CD8-positive, alpha-beta memory T cell (primary cell): ENCODE measurements around the gene PDLIM5. TPM values are rescaled to one million over a fixed set of nuclear protein-coding genes. Genes with fewer than 3 reads are reported as not detected.
A peak's percentile ranks its signal among the peaks of the same experiment; 100 is the strongest.

Experiments
- CTCF ChIA-PET: fragments of 350-600 bp; sonication (Branson Sonifier 250); formaldehyde crosslinking; loops from one replicate; lab custom pipeline; 2021; ENCODE audit warnings: antibody characterized with exemption; lab: Charles Lee
- POLR2A ChIA-PET: fragments of 350-600 bp; sonication (Branson Sonifier 250); formaldehyde crosslinking; loops from one replicate; lab custom pipeline; 2021; ENCODE audit warnings: antibody characterized with exemption; lab: Charles Lee
- DNase-seq, 5 donors: peaks; one replicate each; pipeline versions ENCODE4 v3.0.0 to v3.0.0-alpha.2; 2020 to 2022; ENCODE audit warnings: mixed read lengths in 1 of 5
- H3K27ac ChIP-seq: one replicate; pipeline ENCODE4 v1.7.0; 2013; ENCODE audit warnings: low read depth, mild to moderate bottlenecking, low read length, moderate library complexity
- H3K27me3 ChIP-seq: 2 replicates; pipeline ENCODE4 v1.7.0; 2013; ENCODE audit warnings: low read length, mild to moderate bottlenecking; ENCODE audit not compliant: insufficient read depth, poor library complexity, severe bottlenecking
- H3K36me3 ChIP-seq: 2 replicates; pipeline ENCODE4 v1.7.0; 2013; ENCODE audit warnings: mild to moderate bottlenecking, low read length, moderate library complexity; ENCODE audit not compliant: insufficient read depth
- H3K4me1 ChIP-seq: 2 replicates; pipeline ENCODE4 v1.7.0; 2013; ENCODE audit warnings: mild to moderate bottlenecking, low read length, moderate library complexity; ENCODE audit not compliant: insufficient read depth
- H3K4me3 ChIP-seq: 2 replicates; pipeline ENCODE4 v1.7.0; 2013; ENCODE audit warnings: mild to moderate bottlenecking, low read length
- H3K9me3 ChIP-seq: 2 replicates; pipeline ENCODE4 v1.7.0; 2013; ENCODE audit warnings: mild to moderate bottlenecking, low read length
- H3K27ac Mint-ChIP-seq, 8 donors: one replicate each; pipeline ENCODE4 v1.8.0; 2020 to 2021; ENCODE audit warnings: mixed read lengths in 8 of 8, mild to moderate bottlenecking in 6 of 8, inconsistent platforms in 3 of 8, moderate library complexity in 3 of 8
- H3K27me3 Mint-ChIP-seq, 2 donors: one replicate each; pipeline ENCODE4 v1.8.0; 2020 to 2021; ENCODE audit warnings: mixed read lengths in 2 of 2, mild to moderate bottlenecking in 1 of 2, moderate library complexity in 1 of 2
- H3K36me3 Mint-ChIP-seq, 3 donors: one replicate each; pipeline ENCODE4 v1.8.0; 2020 to 2021; ENCODE audit warnings: mixed read lengths in 3 of 3, inconsistent platforms in 1 of 3, mild to moderate bottlenecking in 1 of 3
- H3K4me1 Mint-ChIP-seq, 3 donors: one replicate each; pipeline ENCODE4 v1.8.0; 2020 to 2021; ENCODE audit warnings: mixed read lengths in 3 of 3, inconsistent platforms in 1 of 3, mild to moderate bottlenecking in 1 of 3
- H3K4me3 Mint-ChIP-seq, 7 donors: one replicate each; pipeline ENCODE4 v1.8.0; 2020 to 2021; ENCODE audit warnings: mixed read lengths in 7 of 7, mild to moderate bottlenecking in 6 of 7, moderate library complexity in 4 of 7, inconsistent platforms in 2 of 7
- H3K9me3 Mint-ChIP-seq, 5 donors: one replicate each; pipeline ENCODE4 v1.8.0; 2020 to 2022; ENCODE audit warnings: mixed read lengths in 5 of 5, mild to moderate bottlenecking in 3 of 5, moderate library complexity in 2 of 5, inconsistent platforms in 1 of 5
- polyA plus RNA-seq: library from polyadenylated mRNA; unstranded; fragments of 300-500 nt; fragmentation: Illumina TruSeq; gene quantifications from one replicate; pipeline ENCODE4 v1.2.3, GENCODE V29; 2021
- total RNA-seq, 2 experiments: library from RNA; stranded (reverse); gene quantifications; one replicate each; pipeline ENCODE4 v1.2.3, GENCODE V29; 2021

Gene PDLIM5
- total and polyA plus RNA-seq, 3 experiments from 2014 or later: 27.0 to 50.2 (median 27.4) TPM

DNA sequence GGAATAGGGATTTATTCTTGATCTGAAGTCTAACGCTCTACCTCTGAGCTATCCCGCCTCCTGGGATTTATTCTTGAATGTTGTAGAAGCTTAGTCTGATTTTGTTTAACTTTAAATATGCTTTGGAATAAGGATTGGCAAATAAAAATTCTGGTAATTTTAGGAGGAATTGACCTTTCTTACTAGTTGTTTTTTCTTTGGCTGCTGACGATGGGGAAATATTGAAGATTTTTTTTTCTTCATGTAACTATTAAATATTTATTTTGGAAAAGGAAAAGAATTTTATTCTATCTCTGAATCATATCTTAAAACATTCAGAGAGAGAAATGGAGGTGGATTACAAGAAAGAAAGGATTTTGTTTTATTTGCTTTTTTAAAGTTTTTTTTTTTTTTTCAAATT, 122.9 kb downstream of the PDLIM5 start:
- Histone ChIP-seq H3K4me1 (no peaks in the 10 kb centered on the region), H3K4me3 (no peak overlapping the region), H3K36me3 (no peaks in the 10 kb centered on the region), H3K9me3 (no peaks in the 10 kb centered on the region), H3K27me3 (no peaks in the 10 kb centered on the region), H3K27ac (no peak overlapping the region)
- Mint-ChIP-seq H3K4me1 (no peaks in the 10 kb centered on the region), H3K27ac (no peak overlapping the region), H3K9me3 (no peaks in the 10 kb centered on the region), H3K27me3 (no peaks in the 10 kb centered on the region), H3K4me3 (no peak overlapping the region), H3K36me3 (peaks cover 0 to 11% (median 7%) of the 10 kb centered on the region in 3 donors)
- ChIA-PET CTCF (interaction anchor here (0.8 kb wide), 1 partner anchor 24 kb away, joined by 3 read pairs; no protein-coding TSS in a partner anchor), POLR2A (no interaction called here)
- no peak for DNase-seq

DNA sequence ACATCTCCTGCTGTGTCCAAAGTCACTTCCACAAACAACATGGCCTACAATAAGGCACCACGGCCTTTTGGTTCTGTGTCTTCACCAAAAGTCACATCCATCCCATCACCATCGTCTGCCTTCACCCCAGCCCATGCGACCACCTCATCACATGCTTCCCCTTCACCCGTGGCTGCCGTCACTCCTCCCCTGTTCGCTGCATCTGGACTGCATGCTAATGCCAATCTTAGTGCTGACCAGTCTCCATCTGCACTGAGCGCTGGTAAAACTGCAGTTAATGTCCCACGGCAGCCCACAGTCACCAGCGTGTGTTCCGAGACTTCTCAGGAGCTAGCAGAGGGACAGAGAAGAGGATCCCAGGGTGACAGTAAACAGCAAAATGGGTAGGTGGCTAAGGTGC, 123.9 kb downstream of the PDLIM5 start:
- ChIA-PET POLR2A (no interaction called here), CTCF (no interaction called here)
- H3K27ac Mint-ChIP-seq: peak overlapping the region in 1 of 8 donors; percentile 19
- no peaks in the 10 kb centered on the region for H3K27me3 Mint-ChIP-seq
- H3K27ac ChIP-seq: no peak overlapping the region
- no peak for DNase-seq
- no peaks in the 10 kb centered on the region for H3K9me3 ChIP-seq
- H3K9me3 Mint-ChIP-seq: no peaks in the 10 kb centered on the region
- peaks cover 0 to 11% (median 7%) of the 10 kb centered on the region in 3 donors for H3K36me3 Mint-ChIP-seq
- H3K27me3 ChIP-seq: no peaks in the 10 kb centered on the region
- H3K4me3 ChIP-seq: no peak overlapping the region
- H3K36me3 ChIP-seq: no peaks in the 10 kb centered on the region
- no peak overlapping the region for H3K4me3 Mint-ChIP-seq
- no peaks in the 10 kb centered on the region for H3K4me1 ChIP-seq
- H3K4me1 Mint-ChIP-seq: no peaks in the 10 kb centered on the region

DNA sequence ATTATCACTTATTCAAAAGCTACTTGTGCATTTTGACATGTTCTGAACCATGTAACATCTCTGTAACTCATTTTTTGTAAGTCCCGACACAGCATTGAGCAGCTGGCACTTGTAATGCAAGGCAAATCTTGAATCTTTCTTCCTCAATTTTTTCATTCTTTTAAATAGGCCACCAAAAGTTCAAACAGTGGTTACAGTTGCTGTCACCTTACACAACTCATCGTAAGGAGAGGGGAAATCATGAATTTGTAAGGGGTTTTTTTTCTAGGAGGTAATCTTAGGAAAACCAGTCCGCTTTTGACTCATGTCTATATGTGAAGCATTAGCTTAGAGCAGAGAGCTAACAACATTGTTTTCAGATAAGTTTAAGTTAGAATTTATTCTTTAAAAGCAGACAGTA, 124.5 kb downstream of the PDLIM5 start:
- Mint-ChIP-seq H3K4me1 (no peaks in the 10 kb centered on the region), H3K4me3 (no peak overlapping the region), H3K36me3 (peaks cover 0 to 11% (median 7%) of the 10 kb centered on the region in 3 donors), H3K27me3 (no peaks in the 10 kb centered on the region), H3K27ac (no peak overlapping the region), H3K9me3 (no peaks in the 10 kb centered on the region)
- H3K27ac ChIP-seq: no peak overlapping the region
- no peak overlapping the region for H3K4me3 ChIP-seq
- POLR2A ChIA-PET: no interaction called here
- no peaks in the 10 kb centered on the region for H3K27me3 ChIP-seq
- CTCF ChIA-PET: interaction anchor here (0.9 kb wide), 1 partner anchor 169 kb away, joined by 3 read pairs; no protein-coding TSS in a partner anchor
- H3K9me3 ChIP-seq: no peaks in the 10 kb centered on the region
- DNase-seq: no peak
- H3K4me1 ChIP-seq: no peaks in the 10 kb centered on the region
- H3K36me3 ChIP-seq: no peaks in the 10 kb centered on the region

DNA sequence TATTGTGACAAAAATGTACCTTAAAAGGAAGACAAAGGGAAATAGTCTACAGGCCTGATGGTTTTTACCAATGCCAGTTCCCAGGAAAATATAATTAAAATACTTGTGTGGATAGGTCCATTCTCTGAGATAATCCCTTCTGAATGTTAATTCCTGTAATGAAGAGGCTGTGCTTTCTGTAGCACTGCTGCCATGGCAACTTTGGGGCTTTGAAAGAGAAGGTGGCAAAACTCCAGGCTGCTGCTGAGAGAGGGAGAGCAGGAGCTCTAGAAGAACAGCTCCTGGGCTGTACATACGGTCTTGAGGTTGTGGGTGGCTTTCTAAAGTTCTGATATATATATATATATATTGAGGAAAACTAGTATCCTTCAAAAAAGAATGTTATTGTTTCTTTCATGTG, 125.4 kb downstream of the PDLIM5 start:
- H3K27me3 ChIP-seq: no peaks in the 10 kb centered on the region

DNA sequence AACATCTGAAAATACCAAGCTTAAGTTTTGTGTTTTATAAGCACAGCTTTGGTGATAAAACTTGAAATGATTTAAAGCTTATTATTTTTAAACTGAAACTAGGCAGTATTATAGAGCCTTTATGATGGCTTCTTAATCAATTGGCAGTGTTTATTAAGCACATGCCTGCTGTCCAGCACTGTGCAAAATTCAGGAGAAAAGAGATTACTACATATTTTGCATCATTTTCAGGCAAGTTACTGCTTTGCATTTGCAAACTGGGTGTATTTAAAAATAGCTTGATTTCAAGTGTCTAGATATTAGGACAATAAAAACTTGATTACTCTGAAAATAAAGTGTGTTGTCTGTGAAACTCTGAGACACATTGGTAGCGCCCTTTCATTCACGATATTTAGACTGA, 126.5 kb downstream of the PDLIM5 start:
- Mint-ChIP-seq H3K4me1 (no peaks in the 10 kb centered on the region), H3K27ac (no peak overlapping the region), H3K27me3 (no peaks in the 10 kb centered on the region), H3K4me3 (no peak overlapping the region), H3K36me3 (peaks cover 0 to 11% (median 7%) of the 10 kb centered on the region in 3 donors), H3K9me3 (no peaks in the 10 kb centered on the region)
- H3K4me1 ChIP-seq: no peaks in the 10 kb centered on the region
- no peaks in the 10 kb centered on the region for H3K9me3 ChIP-seq
- CTCF ChIA-PET: interaction anchor here (1.8 kb wide), 1 partner anchor 171 kb away, joined by 4 read pairs; no protein-coding TSS in a partner anchor
- H3K27me3 ChIP-seq: no peaks in the 10 kb centered on the region
- POLR2A ChIA-PET: no interaction called here
- DNase-seq: no peak
- no peaks in the 10 kb centered on the region for H3K36me3 ChIP-seq
- no peak overlapping the region for H3K4me3 ChIP-seq
- H3K27ac ChIP-seq: no peak overlapping the region

More for the DNA sequence above, 125.4 kb downstream of the PDLIM5 start:
- no peaks in the 10 kb centered on the region for H3K27me3 Mint-ChIP-seq
- H3K4me3 Mint-ChIP-seq: no peak overlapping the region
- H3K9me3 ChIP-seq: no peaks in the 10 kb centered on the region
- no peak overlapping the region for H3K4me3 ChIP-seq
- ChIA-PET POLR2A (no interaction called here), CTCF (interaction anchor here (1.8 kb wide), 1 partner anchor 170 kb away, joined by 4 read pairs; no protein-coding TSS in a partner anchor)
- no peak for DNase-seq
- H3K4me1 Mint-ChIP-seq: no peaks in the 10 kb centered on the region
- no peak overlapping the region for H3K27ac Mint-ChIP-seq
- no peaks in the 10 kb centered on the region for H3K36me3 ChIP-seq
- H3K4me1 ChIP-seq: no peaks in the 10 kb centered on the region
- peaks cover 0 to 11% (median 7%) of the 10 kb centered on the region in 3 donors for H3K36me3 Mint-ChIP-seq
- H3K27ac ChIP-seq: no peak overlapping the region
- H3K9me3 Mint-ChIP-seq: no peaks in the 10 kb centered on the region

DNA sequence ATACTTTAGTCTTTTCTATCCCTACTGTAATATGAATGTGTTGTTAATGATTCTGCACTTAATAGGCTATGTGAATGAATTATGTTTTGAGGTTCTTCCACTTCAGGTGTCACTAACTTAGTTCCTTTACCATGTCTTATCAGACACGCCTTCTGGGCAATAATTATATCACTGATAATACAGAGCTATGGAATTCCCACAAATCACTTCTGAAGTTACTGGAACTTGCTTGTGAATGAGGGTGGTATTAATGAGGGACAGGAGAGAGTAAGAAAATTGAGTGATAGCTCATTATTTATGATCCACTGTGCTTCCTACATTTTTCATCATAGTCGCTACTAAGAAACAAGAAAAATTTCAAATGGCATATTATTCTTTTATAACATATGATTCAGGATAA, 130.0 kb downstream of the PDLIM5 start:
- POLR2A ChIA-PET: no interaction called here
- no peak overlapping the region for H3K4me3 Mint-ChIP-seq
- Histone ChIP-seq H3K4me3 (no peak overlapping the region), H3K4me1 (no peaks in the 10 kb centered on the region), H3K9me3 (no peaks in the 10 kb centered on the region), H3K27ac (no peak overlapping the region), H3K27me3 (no peaks in the 10 kb centered on the region), H3K36me3 (no peaks in the 10 kb centered on the region)
- H3K4me1 Mint-ChIP-seq: peaks cover 11 to 12% (median 12%) of the 10 kb centered on the region in 3 donors
- DNase-seq: no peak
- H3K9me3 Mint-ChIP-seq: no peaks in the 10 kb centered on the region
- H3K36me3 Mint-ChIP-seq: peaks cover 0 to 14% (median 7%) of the 10 kb centered on the region in 3 donors
- H3K27ac Mint-ChIP-seq: no peak overlapping the region
- no peaks in the 10 kb centered on the region for H3K27me3 Mint-ChIP-seq
- CTCF ChIA-PET: interaction anchor here (1.1 kb wide), 1 partner anchor 175 kb away, joined by 3 read pairs; no protein-coding TSS in a partner anchor

DNA sequence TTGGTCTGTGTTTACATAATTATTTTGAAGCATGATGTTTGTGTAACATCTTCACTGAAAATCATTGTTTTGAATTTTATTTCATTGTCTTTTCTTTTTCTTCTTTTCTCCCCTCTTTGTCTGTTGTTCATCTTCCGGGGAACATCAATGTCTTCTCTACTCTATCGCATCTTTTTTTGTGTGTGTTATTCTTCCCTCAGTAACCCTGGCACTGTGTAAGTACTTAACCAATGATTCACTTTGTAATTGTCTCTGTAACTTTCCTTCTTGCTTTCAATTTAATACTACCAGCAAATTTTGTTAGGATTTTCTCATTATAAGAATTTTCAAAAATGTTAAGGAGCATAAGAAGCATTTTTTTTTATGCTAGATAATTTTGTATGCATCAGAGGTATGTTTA, 130.8 kb downstream of the PDLIM5 start:
- ChIA-PET CTCF (interaction anchor here (1.1 kb wide), 1 partner anchor 176 kb away, joined by 3 read pairs; no protein-coding TSS in a partner anchor), POLR2A (no interaction called here)
- Mint-ChIP-seq H3K27me3 (no peaks in the 10 kb centered on the region), H3K36me3 (peaks cover 0 to 18% (median 7%) of the 10 kb centered on the region in 3 donors), H3K4me3 (no peak overlapping the region), H3K9me3 (no peaks in the 10 kb centered on the region), H3K27ac (no peak overlapping the region), H3K4me1 (peaks cover 11 to 12% (median 12%) of the 10 kb centered on the region in 3 donors)
- Histone ChIP-seq H3K4me3 (no peak overlapping the region), H3K27me3 (no peaks in the 10 kb centered on the region), H3K9me3 (no peaks in the 10 kb centered on the region), H3K36me3 (no peaks in the 10 kb centered on the region), H3K27ac (no peak overlapping the region), H3K4me1 (no peaks in the 10 kb centered on the region)
- DNase-seq: no peak

DNA sequence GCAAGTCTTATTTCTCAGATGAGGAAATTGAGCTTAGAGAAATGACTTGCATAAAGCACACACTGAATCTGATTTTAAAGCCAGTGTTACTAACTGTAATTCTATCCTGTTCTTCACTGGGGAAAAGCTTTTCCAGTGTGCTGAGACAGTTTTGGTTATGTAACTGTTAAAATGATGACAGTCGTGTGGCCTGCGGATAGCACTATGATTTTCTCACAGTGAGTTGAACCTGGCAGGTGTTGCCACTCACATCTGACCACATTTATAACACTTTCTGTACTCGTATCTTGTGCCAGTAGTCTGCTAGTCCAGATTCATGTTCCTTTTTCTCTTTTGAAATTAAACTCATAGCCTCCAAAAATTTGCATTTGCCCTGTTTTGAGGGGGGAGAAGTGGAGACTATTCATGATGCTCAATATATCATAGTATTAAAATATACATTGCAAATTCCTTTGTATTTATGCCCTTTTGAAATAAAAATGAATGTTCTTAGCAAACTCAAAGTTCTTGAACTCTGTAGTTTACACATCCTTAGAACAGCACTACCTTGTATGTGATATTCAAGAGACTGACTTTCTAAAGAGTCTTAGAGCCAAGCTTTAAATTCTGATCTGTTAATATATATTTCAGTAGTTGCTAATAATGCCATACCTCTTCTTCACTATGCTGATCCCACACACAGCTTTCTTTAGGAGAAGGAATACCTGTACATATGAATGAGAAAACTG, 132.3 kb downstream of the PDLIM5 start:
- no peak overlapping the region for H3K4me3 ChIP-seq
- Mint-ChIP-seq H3K27me3 (no peaks in the 10 kb centered on the region), H3K9me3 (no peaks in the 10 kb centered on the region), H3K4me1 (peaks cover 11 to 12% (median 12%) of the 10 kb centered on the region in 3 donors), H3K4me3 (peak overlapping the region in 1 of 7 donors; percentile 9), H3K27ac (peak overlapping the region in 1 of 8 donors; percentile 33), H3K36me3 (peaks cover 0 to 23% (median 7%) of the 10 kb centered on the region in 3 donors)
- H3K9me3 ChIP-seq: no peaks in the 10 kb centered on the region
- peak in 1 of 5 donors; percentile 10 for DNase-seq
- no peaks in the 10 kb centered on the region for H3K27me3 ChIP-seq
- H3K36me3 ChIP-seq: no peaks in the 10 kb centered on the region
- POLR2A ChIA-PET: no interaction called here
- CTCF ChIA-PET: no interaction called here
- no peak overlapping the region for H3K27ac ChIP-seq
- no peaks in the 10 kb centered on the region for H3K4me1 ChIP-seq
